GM13976 (cell line): Measurements from ENCODE around the gene APOLD1.
A peak's percentile ranks its signal among the peaks of the same experiment; 100 is the strongest.
"Not testable (repeated sequence)": the region's sequence is repeated elsewhere in the genome, so short reads cannot be mapped to it uniquely, and the experiment has no call there.

Source experiments
- DNase-seq: peaks from one replicate; pipeline ENCODE4 v3.0.0; 2012; ENCODE audit warnings: low spot score
- CTCF ChIP-seq: IDR thresholded peaks from 2 replicates; pipeline ENCODE4 v1.5.1; 2012; ENCODE audit warnings: borderline replicate concordance, mild to moderate bottlenecking; ENCODE audit not compliant: insufficient read depth; ENCODE audit errors: extremely low read depth, missing control alignments, control extremely low read depth
- in situ Hi-C: fragments of 300-500 bp; cut with MboI; formaldehyde crosslinking; loops from one replicate; pipeline ENCODE4 v1.12.0; 2022; ENCODE audit warnings: low sequenced_read_pairs, mixed read lengths, inconsistent platforms; ENCODE audit not compliant: unreplicated experiment

Gene APOLD1

GRCh38 chr12:12813120-12814101 lies 28.0 kb downstream of the APOLD1 start, which contains the start of gene DDX47:
Gene DDX47, plus strand, starts transcription at chr12:12813346. Its CDS starts 22 bp downstream, at chr12:12813368.
- peak; percentile 90 for DNase-seq
- in situ Hi-C loops = no loop called here
- peak; percentile 99 for TF ChIP-seq CTCF

GRCh38 chr12:12817616-12818015 lies 32.2 kb downstream of the APOLD1 start:
- in situ Hi-C loops = no loop called here
- peak; percentile 50 for DNase-seq
- TF ChIP-seq CTCF = no peak

- DNase-seq = no peak
- no peak for TF ChIP-seq CTCF
- in situ Hi-C loops = no loop called here
Observed at GRCh38 chr12:12818701-12819100, 33.2 kb downstream of the APOLD1 start.

- DNase-seq = no peak
- TF ChIP-seq CTCF = no peak
- in situ Hi-C loops = no loop called here
Observed at GRCh38 chr12:12819221-12819620, 33.8 kb downstream of the APOLD1 start.

- DNase-seq = no peak
- in situ Hi-C loops = no loop called here
- TF ChIP-seq CTCF = no peak
Observed at GRCh38 chr12:12819752-12820311, 34.4 kb downstream of the APOLD1 start.

GRCh38 chr12:12820376-12820775 lies 34.9 kb downstream of the APOLD1 start:
- in situ Hi-C loops, DNase-seq: not testable (repeated sequence)

GRCh38 chr12:12821975-12822374 lies 36.5 kb downstream of the APOLD1 start:
- TF ChIP-seq CTCF = no peak
- DNase-seq = peak; percentile 73
- in situ Hi-C loops = no loop called here
